GM12878 (cell line): ENCODE results near the gene C16orf92. TPM values are rescaled to one million over a fixed set of nuclear protein-coding genes. Genes with fewer than 3 reads are reported as not detected.

Experiments
- BACH1 ChIP-seq: fragments of 450-650 bp; IDR thresholded peaks from 2 replicates; pipeline ENCODE4 v1.6.1; 2017; ENCODE audit warnings: mild to moderate bottlenecking, borderline replicate concordance
- CBX3 ChIP-seq: fragments of 200-600 bp; sonication (generic); IDR thresholded peaks from 2 replicates; pipeline ENCODE4 v1.6.1; 2016; ENCODE audit warnings: low read depth, borderline replicate concordance
- CEBPZ ChIP-seq: fragments of 150-350 bp; IDR thresholded peaks from 2 replicates; pipeline ENCODE4 v1.6.1; 2016; ENCODE audit warnings: low read depth, low read length
- HSF1 ChIP-seq: fragments of 150-350 bp; IDR thresholded peaks from 2 replicates; pipeline ENCODE4 v1.6.1; 2014; ENCODE audit warnings: mild to moderate bottlenecking, low read depth, low read length
- MXI1 ChIP-seq: fragments of 150-350 bp; IDR thresholded peaks from 2 replicates; pipeline ENCODE4 v1.6.1; 2011; ENCODE audit warnings: low read depth, mild to moderate bottlenecking, inconsistent platforms, low read length, improper control_type of control experiment
- NFXL1 ChIP-seq: fragments of 450-650 bp; IDR thresholded peaks from 2 replicates; pipeline ENCODE4 v1.6.1; 2017; ENCODE audit warnings: antibody characterized with exemption, mild to moderate bottlenecking, borderline replicate concordance
- NR2F1 ChIP-seq: fragments of 450-650 bp; conservative IDR thresholded peaks from 2 replicates; pipeline ENCODE4 v1.6.1; 2017; ENCODE audit warnings: mild to moderate bottlenecking
- RAD51 ChIP-seq: fragments of 450-650 bp; IDR thresholded peaks from 2 replicates; pipeline ENCODE4 v1.6.1; 2016; ENCODE audit warnings: moderate library complexity, mild to moderate bottlenecking, inconsistent platforms
- REST ChIP-seq: IDR thresholded peaks from 2 replicates; pipeline ENCODE4 v1.6.1; 2012; ENCODE audit warnings: mild to moderate bottlenecking, low read depth, low read length
- SPI1 ChIP-seq: IDR thresholded peaks from 2 replicates; pipeline ENCODE4 v1.6.1; 2011; ENCODE audit warnings: low read depth, mild to moderate bottlenecking, low read length, moderate library complexity, borderline replicate concordance; ENCODE audit not compliant: insufficient read depth
- TAF1 ChIP-seq: IDR thresholded peaks from 2 replicates; pipeline ENCODE4 v1.6.1; 2011; ENCODE audit warnings: mild to moderate bottlenecking, low read depth, low read length, borderline replicate concordance
- polyA plus RNA-seq, 11 experiments: library from polyadenylated mRNA; depleted of rRNA in 4 of 11; unstranded in 6 of 11; stranded (reverse) in 5 of 11; fragments of >200 nt; fragmentation: Nextera tagmentation in 4 of 11; fragmentation: Illumina TruSeq in 1 of 11; extraction: Ambion mirVana in 4 of 11; extraction: Trizol in 1 of 11; gene quantifications; 1 replicate in 1 of 11; 2 replicates in 10 of 11; pipeline versions ENCODE4 v1.2.1 to v1.2.3, GENCODE V29; 2011 to 2016; ENCODE audit warnings: inconsistent platforms in 2 of 11, missing spikeins in 2 of 11, low read depth in 1 of 11
- total RNA-seq, 4 experiments: library from RNA; depleted of rRNA in 3 of 4; stranded (reverse); fragments of >200 nt in 3 of 4; fragmentation: Illumina TruSeq in 1 of 4; extraction: Trizol in 1 of 4; gene quantifications; 2 replicates each; pipeline versions ENCODE4 v1.2.1 to v1.2.3, GENCODE V29; 2013 to 2021
- TF ChIP-seq, protein P1 (sequence below): IDR thresholded peaks from 2 replicates; pipeline ENCODE4 v1.6.1; 2012; ENCODE audit warnings: improper control_type of control experiment, low read depth, low read length; ENCODE audit not compliant: insufficient replicate concordance
- TF ChIP-seq, protein P2 (sequence below): IDR thresholded peaks from 2 replicates; pipeline ENCODE4 v1.6.1; 2011; ENCODE audit warnings: borderline replicate concordance, low read depth, mild to moderate bottlenecking, moderate library complexity, mixed read lengths, low read length; ENCODE audit not compliant: insufficient read depth; ENCODE audit errors: extremely low read length

The C16orf92 gene
- total and polyA plus RNA-seq, 10 of the 15 experiments (the other 5 are each of a cell fraction or from before 2014, with no cell fraction given), result not detected

DNA sequence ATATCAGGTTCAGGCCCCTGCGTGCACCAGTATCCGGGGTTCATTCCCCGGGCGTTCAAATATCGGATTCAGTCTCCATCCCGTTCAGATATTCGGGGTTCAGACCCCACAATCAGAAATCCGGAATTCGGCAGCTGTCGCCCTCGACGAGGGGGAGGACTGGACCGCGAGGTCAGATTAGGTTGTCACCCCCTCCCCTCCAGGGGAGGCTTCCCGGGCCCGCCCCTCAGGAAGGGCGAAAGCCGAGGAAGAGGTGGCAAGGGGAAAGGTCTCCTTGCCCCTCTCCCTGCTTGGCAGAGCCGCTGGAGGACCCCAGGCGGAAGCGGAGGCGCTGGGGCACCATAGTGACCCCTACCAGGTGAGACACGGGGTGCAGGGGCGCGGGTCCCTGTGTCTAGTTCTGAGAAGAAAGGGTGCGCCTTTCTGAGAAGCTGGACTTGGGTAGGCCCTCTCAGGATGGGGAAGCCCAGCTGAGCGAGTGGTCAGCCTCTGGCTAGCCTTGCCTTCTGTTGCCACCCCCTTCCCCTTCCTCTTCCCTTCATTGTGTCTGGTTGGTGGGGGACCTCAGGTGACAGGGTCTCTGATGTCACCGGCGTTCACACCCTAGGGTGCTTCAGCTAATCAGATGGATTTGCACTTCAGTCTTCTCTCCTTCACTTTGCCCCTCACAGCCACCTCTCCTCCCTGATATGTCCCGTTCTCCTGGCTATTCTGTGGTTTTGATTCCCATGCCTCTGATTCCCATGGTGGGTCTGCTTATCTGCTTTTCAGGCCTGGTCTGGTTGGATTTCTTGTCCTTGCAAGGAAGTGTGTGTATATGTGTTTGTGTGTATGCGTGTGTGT is 48.5 kb upstream of the C16orf92 start (continued):
- TF ChIP-seq REST, result no peak
- TF ChIP-seq NFXL1, result no peak
- TF ChIP-seq SPI1, result peak; percentile 30; the same call in 1 of the 2 replicates
- no peak for TF ChIP-seq CBX3
- no peak for TF ChIP-seq CEBPZ
- TF ChIP-seq RAD51, result peak; percentile 35; the same call in 1 of the 2 replicates
- TF ChIP-seq TAF1, result no peak
- TF ChIP-seq, protein P1, sequence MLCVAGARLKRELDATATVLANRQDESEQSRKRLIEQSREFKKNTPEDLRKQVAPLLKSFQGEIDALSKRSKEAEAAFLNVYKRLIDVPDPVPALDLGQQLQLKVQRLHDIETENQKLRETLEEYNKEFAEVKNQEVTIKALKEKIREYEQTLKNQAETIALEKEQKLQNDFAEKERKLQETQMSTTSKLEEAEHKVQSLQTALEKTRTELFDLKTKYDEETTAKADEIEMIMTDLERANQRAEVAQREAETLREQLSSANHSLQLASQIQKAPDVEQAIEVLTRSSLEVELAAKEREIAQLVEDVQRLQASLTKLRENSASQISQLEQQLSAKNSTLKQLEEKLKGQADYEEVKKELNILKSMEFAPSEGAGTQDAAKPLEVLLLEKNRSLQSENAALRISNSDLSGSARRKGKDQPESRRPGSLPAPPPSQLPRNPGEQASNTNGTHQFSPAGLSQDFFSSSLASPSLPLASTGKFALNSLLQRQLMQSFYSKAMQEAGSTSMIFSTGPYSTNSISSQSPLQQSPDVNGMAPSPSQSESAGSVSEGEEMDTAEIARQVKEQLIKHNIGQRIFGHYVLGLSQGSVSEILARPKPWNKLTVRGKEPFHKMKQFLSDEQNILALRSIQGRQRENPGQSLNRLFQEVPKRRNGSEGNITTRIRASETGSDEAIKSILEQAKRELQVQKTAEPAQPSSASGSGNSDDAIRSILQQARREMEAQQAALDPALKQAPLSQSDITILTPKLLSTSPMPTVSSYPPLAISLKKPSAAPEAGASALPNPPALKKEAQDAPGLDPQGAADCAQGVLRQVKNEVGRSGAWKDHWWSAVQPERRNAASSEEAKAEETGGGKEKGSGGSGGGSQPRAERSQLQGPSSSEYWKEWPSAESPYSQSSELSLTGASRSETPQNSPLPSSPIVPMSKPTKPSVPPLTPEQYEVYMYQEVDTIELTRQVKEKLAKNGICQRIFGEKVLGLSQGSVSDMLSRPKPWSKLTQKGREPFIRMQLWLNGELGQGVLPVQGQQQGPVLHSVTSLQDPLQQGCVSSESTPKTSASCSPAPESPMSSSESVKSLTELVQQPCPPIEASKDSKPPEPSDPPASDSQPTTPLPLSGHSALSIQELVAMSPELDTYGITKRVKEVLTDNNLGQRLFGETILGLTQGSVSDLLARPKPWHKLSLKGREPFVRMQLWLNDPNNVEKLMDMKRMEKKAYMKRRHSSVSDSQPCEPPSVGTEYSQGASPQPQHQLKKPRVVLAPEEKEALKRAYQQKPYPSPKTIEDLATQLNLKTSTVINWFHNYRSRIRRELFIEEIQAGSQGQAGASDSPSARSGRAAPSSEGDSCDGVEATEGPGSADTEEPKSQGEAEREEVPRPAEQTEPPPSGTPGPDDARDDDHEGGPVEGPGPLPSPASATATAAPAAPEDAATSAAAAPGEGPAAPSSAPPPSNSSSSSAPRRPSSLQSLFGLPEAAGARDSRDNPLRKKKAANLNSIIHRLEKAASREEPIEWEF, result no peak
- 0 out of 2 replicates have a peak, but pooled peaks have one; percentile 19 for TF ChIP-seq BACH1
- no peak for TF ChIP-seq HSF1
- peak; percentile 36 for TF ChIP-seq NR2F1
- TF ChIP-seq MXI1, result no peak
- TF ChIP-seq, protein P2, sequence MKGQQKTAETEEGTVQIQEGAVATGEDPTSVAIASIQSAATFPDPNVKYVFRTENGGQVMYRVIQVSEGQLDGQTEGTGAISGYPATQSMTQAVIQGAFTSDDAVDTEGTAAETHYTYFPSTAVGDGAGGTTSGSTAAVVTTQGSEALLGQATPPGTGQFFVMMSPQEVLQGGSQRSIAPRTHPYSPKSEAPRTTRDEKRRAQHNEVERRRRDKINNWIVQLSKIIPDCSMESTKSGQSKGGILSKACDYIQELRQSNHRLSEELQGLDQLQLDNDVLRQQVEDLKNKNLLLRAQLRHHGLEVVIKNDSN, result peak; percentile 2
